MM.1S (cell line): Measurements from ENCODE around the gene VAPA.

Experiments
- EZH2 ChIP-seq: fragments of 300-600 bp; sonication (generic); optimal IDR thresholded peaks from 2 replicates; pipeline ENCODE3; 2017; ENCODE audit warnings: low read depth, mild to moderate bottlenecking, antibody characterized with exemption, low read length, mixed read lengths
- EZH2phosphoT487 ChIP-seq: fragments of 300-600 bp; sonication (generic); IDR thresholded peaks from 2 replicates; pipeline ENCODE4 v1.6.1; 2018; ENCODE audit warnings: antibody characterized with exemption, low read length
- TF ChIP-seq, protein P1 (sequence below): fragments of 300-600 bp; sonication (generic); IDR thresholded peaks from 2 replicates; pipeline ENCODE4 v1.5.1; 2016; ENCODE audit warnings: antibody characterized with exemption, low read length, mixed read lengths

GRCh38 chr18:9878783-9879242 lies 35.0 kb upstream of the VAPA start:
- TF ChIP-seq, protein P1, sequence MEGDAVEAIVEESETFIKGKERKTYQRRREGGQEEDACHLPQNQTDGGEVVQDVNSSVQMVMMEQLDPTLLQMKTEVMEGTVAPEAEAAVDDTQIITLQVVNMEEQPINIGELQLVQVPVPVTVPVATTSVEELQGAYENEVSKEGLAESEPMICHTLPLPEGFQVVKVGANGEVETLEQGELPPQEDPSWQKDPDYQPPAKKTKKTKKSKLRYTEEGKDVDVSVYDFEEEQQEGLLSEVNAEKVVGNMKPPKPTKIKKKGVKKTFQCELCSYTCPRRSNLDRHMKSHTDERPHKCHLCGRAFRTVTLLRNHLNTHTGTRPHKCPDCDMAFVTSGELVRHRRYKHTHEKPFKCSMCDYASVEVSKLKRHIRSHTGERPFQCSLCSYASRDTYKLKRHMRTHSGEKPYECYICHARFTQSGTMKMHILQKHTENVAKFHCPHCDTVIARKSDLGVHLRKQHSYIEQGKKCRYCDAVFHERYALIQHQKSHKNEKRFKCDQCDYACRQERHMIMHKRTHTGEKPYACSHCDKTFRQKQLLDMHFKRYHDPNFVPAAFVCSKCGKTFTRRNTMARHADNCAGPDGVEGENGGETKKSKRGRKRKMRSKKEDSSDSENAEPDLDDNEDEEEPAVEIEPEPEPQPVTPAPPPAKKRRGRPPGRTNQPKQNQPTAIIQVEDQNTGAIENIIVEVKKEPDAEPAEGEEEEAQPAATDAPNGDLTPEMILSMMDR = no peak
- TF ChIP-seq EZH2 (no peak), EZH2phosphoT487 (no peak)
